Mononuclear cell (primary cell): ENCODE data around the gene SMYD3. TPM values are rescaled to one million over a fixed set of nuclear protein-coding genes. Genes with fewer than 3 reads are reported as not detected.
"Not testable (repeated sequence)": the region's sequence is repeated elsewhere in the genome, so short reads cannot be mapped to it uniquely, and the experiment has no call there.

Experiments used
- H3K27me3 ChIP-seq: 2 replicates; pipeline ENCODE4 v1.6.0; 2011; ENCODE audit warnings: low read length, control low read depth; ENCODE audit not compliant: insufficient read depth
- H3K4me1 ChIP-seq: 2 replicates; pipeline ENCODE4 v1.5.1; 2011; ENCODE audit warnings: mild to moderate bottlenecking, low read length, control low read depth; ENCODE audit not compliant: insufficient read depth
- H3K4me3 ChIP-seq: 2 replicates; pipeline ENCODE4 v1.5.1; 2011; ENCODE audit warnings: mild to moderate bottlenecking, low read length, moderate library complexity
- H3K9me3 ChIP-seq: 2 replicates; pipeline ENCODE4 v1.5.1; 2011; ENCODE audit warnings: low read depth, mild to moderate bottlenecking, control low read depth, low read length
- total RNA-seq: library from RNA; depleted of rRNA; stranded (reverse); fragments of >200 nt; gene quantifications from one replicate; pipeline ENCODE4 v1.2.3, GENCODE V29; 2012

The SMYD3 gene
- total RNA-seq, 1 donor = 18.2 TPM

GRCh38 chr1:246035060-246035541 lies 472.0 kb downstream of the SMYD3 start:
- H3K27me3 ChIP-seq = no peaks in the 10 kb centered on the region
- no peaks in the 10 kb centered on the region for H3K4me1 ChIP-seq
- H3K4me3 ChIP-seq = no peak overlapping the region
- H3K9me3 ChIP-seq = no peaks in the 10 kb centered on the region

DNA sequence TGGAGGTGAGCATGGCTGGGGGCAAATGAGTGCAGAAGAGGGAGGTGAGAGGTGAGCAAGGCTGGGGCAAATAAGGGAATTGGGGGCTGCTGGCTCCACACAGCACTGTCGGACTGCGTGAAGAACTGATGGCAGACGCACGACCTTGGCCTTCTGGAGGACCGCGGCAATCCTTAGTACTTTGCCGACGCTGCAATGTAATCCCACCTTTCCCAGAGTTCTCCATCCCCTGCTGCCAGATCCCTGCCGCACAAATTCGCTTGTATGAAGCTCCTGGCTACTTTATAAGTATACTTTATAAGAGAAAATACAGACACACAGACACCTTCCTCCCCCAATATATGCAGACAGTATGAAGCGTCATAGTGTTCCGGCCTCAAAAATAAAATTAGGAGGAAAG lies 472.4 kb downstream of the SMYD3 start:
- Histone ChIP-seq H3K27me3 (no peaks in the 10 kb centered on the region), H3K4me3 (no peak overlapping the region)

GRCh38 chr1:246032984-246033383 lies 474.1 kb downstream of the SMYD3 start:
- H3K4me3 ChIP-seq = no peak overlapping the region
- H3K27me3 ChIP-seq = no peaks in the 10 kb centered on the region
- H3K4me1 ChIP-seq = no peaks in the 10 kb centered on the region
- H3K9me3 ChIP-seq = no peaks in the 10 kb centered on the region

More for the DNA sequence above, 472.4 kb downstream of the SMYD3 start:
- H3K4me1 ChIP-seq = no peaks in the 10 kb centered on the region
- H3K9me3 ChIP-seq = no peaks in the 10 kb centered on the region

DNA sequence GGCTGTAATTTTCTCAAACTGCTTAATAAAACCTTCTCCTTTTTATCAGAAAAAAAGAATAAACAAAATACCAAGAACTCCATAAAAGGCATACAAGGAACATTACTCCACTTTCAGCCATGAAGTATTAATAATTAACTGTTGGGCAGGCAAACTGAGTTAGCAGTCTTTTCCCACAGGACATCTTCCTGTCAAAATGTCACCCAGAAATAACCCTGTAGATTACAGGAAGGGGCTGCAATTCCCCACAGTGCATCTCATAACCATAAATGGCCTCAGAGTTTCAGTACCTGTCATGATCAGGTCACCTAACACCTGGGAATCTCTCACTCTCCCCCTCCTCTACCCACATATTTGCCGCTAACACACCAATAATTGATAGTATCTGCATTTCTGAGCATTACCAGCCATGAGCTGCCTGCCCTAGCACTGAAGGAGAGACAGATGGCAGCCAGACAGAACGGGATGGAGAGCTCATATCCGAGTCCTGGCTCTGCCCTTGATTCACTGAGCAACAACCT lies 475.0 kb downstream of the SMYD3 start:
- no peaks in the 10 kb centered on the region for H3K4me1 ChIP-seq
- no peaks in the 10 kb centered on the region for H3K27me3 ChIP-seq

GRCh38 chr1:246029616-246030015 lies 477.5 kb downstream of the SMYD3 start:
- H3K4me1 ChIP-seq = no peaks in the 10 kb centered on the region
- no peaks in the 10 kb centered on the region for H3K9me3 ChIP-seq
- no peak overlapping the region for H3K4me3 ChIP-seq
- H3K27me3 ChIP-seq = no peaks in the 10 kb centered on the region

More for the DNA sequence above, 475.0 kb downstream of the SMYD3 start:
- H3K4me3 ChIP-seq = no peak overlapping the region
- no peaks in the 10 kb centered on the region for H3K9me3 ChIP-seq

DNA sequence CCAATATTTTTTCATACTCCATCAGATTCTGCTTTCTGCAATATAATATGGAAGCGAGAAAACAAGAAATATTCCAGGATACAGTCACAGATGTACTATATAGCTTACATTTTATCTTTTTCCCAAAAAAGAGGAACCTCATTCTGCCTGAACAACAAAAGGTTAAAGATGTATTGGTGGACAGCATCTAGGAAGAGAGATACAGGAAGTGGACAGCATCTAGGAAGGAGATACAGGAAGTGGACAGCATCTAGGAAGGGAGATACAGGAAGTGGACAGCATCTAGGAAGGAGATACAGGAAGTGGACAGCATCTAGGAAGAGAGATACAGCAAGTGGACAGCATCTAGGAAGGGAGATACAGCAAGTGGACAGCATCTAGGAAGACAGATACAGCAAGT lies 483.0 kb downstream of the SMYD3 start:
- not testable (repeated sequence) for H3K4me3 ChIP-seq, H3K27me3 ChIP-seq, H3K9me3 ChIP-seq
- peaks cover 20% of the 10 kb centered on the region for H3K4me1 ChIP-seq

GRCh38 chr1:246020211-246020954 lies 486.7 kb downstream of the SMYD3 start:
- peaks cover 20% of the 10 kb centered on the region for H3K4me1 ChIP-seq
- no peak overlapping the region for H3K4me3 ChIP-seq

DNA sequence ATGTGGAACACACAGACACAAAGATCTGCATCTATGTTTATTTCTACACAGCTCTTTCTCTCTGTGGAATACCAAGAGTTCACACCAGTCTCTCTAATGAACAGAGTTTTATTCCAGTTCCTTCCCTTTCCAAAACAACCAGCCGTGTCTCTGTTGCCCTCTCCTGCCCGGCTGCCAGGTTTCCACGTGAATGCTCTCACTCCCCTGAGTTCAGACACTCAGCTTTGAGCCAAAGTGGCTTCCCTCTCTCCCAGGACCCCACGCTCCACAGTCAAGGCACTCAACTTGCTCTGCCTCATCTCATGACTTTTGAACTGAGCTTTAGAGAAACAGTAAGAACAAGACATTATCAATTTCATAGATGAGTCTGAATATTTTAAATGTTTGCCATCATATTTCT lies 488.9 kb downstream of the SMYD3 start:
- H3K27me3 ChIP-seq = no peaks in the 10 kb centered on the region
- no peak overlapping the region for H3K4me3 ChIP-seq
- peaks cover 20% of the 10 kb centered on the region for H3K4me1 ChIP-seq
- H3K9me3 ChIP-seq = no peaks in the 10 kb centered on the region

More at GRCh38 chr1:246020211-246020954, 486.7 kb downstream of the SMYD3 start:
- H3K9me3 ChIP-seq = no peaks in the 10 kb centered on the region
- H3K27me3 ChIP-seq = no peaks in the 10 kb centered on the region

DNA sequence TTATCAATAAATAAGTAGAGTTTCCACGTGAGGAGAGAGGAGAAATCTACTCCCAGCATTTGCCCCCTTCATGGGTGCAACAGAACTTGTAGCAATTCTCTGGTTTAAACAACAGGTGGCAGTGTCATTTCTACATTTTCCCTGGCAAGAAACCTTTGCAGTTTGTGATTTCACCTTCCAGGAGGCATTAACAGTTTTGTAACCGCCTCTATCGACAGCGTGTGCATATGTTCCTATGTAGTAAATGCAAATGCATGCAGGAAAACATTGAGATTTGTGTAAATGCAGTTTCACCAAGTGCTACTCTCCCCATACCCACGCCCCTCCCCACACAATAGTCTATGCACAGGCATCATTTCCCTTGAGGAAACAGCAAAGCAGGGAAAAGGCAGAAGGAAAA lies 494.7 kb downstream of the SMYD3 start:
- Histone ChIP-seq H3K4me3 (no peak overlapping the region), H3K9me3 (no peaks in the 10 kb centered on the region), H3K27me3 (no peaks in the 10 kb centered on the region), H3K4me1 (no peaks in the 10 kb centered on the region)

DNA sequence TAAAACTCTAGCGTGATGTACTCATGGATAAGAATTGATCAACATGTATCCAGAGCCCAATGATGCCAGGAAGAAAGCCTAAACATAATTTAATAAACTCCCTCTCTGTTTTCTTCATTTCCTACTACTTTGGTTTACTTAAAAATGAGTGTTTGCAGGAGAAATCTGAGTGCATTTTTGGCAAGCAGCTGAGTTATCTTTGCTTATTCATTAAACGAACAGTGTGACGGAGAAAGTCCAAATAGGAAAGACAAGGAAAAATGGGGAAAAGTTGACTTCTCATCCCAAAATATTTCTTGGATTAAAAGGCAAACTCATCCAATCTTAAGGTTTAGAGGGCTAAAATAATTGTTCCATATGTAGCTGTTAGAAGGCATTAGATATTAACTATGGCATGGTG lies 496.7 kb downstream of the SMYD3 start:
- no peaks in the 10 kb centered on the region for H3K9me3 ChIP-seq
- H3K4me1 ChIP-seq = no peaks in the 10 kb centered on the region
- H3K27me3 ChIP-seq = no peaks in the 10 kb centered on the region
- no peak overlapping the region for H3K4me3 ChIP-seq

DNA sequence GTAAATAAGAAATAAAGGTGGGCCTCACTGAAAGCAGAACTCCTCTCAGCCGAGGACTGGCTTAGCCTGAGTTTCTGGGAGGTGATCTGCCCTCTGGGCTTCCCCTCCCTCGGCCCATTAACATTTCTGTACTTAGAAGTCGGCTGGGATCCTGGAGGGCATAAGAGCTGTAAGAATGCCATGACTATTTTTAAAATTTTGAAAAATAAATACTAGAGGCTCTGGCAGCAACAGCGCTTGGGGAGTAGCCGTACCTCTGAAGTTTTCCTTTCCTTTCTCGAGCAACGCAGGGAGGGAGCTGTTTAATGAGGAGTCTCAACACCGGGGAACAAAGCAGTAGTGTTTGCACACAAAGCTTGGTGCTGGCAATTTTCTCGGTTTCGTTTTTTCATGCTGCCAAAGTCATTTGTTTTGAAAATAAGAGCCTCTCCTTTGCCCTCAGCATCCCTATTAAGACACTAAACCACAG lies 498.7 kb downstream of the SMYD3 start:
- Histone ChIP-seq H3K27me3 (no peaks in the 10 kb centered on the region), H3K9me3 (no peaks in the 10 kb centered on the region), H3K4me3 (no peak overlapping the region), H3K4me1 (no peaks in the 10 kb centered on the region)

GRCh38 chr1:246005067-246005466 lies 502.0 kb downstream of the SMYD3 start:
- no peaks in the 10 kb centered on the region for H3K4me1 ChIP-seq
- H3K9me3 ChIP-seq = no peaks in the 10 kb centered on the region
- H3K27me3 ChIP-seq = no peaks in the 10 kb centered on the region
- H3K4me3 ChIP-seq = no peak overlapping the region

DNA sequence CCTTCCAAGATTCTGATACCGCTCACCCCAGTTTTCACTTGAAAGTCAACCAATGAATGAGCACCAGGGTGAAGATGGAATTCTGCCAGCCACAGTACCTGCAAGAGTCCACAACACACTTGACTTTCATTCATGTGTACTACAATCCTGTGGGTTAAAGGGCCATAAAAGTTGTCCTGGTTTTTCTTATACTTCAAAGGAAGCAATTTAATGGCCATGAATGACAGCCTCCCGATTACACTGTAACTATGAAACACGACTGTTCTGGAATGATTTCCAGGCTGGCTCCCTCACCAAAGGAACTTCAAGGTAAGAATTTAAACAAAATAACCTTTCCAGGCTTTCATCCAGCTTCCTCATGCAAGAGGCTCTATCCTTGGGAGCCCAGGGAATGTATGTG lies 502.8 kb downstream of the SMYD3 start:
- H3K4me3 ChIP-seq = no peak overlapping the region
- H3K27me3 ChIP-seq = no peaks in the 10 kb centered on the region
- no peaks in the 10 kb centered on the region for H3K9me3 ChIP-seq
- H3K4me1 ChIP-seq = no peaks in the 10 kb centered on the region

DNA sequence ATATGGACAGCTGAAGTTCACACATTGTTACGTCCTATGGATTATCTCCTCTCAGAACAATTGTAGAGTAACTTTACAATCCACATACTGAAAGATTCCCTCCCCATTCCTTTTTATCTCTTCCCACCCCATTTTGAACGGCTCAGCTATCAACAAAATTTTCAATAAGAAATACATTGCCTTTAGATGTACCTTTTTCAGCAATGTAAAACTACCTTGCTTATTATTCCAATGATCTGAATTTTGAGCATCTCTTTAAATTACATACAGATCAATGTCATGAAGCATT lies 503.7 kb downstream of the SMYD3 start:
- Histone ChIP-seq H3K27me3 (no peaks in the 10 kb centered on the region), H3K4me1 (no peaks in the 10 kb centered on the region), H3K4me3 (no peak overlapping the region), H3K9me3 (no peaks in the 10 kb centered on the region)

DNA sequence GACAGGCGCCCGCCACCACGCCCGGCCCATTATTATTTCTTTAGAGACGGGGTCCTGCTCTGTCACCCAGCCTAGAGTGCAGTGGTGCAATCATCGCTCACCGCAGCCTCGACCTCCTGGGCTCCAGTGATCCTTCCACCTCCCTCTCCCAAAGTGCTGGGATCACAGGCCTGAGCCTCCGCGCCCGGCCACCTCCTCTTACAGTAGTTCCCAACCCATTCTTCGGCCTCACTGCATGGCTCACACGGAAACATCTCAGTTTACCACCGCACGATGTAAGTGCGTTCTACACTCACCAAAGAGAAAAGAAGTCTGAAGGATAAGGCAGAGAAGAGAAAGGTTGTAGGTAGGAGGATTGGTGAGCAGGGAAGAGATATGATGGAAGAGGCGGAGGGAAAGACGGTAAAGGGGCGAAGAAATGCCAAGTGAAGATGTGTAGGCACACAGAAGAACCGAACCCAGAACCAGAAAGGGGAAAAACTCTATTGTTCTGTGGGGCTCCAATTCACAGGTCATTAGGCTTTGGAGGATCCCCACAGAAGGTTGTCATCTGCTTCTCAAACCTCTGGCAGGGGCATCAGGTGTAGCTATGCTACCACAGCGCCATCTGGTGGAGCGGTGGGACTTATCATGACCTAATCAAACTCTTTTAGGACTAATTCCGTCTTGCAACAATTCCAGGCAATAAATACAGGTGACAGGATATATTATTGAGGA lies 504.2 kb downstream of the SMYD3 start:
- Histone ChIP-seq H3K9me3 (no peaks in the 10 kb centered on the region), H3K27me3 (no peaks in the 10 kb centered on the region), H3K4me1 (no peaks in the 10 kb centered on the region), H3K4me3 (no peak overlapping the region)
